Measurements from ENCODE around the gene CARMIL1.

The CARMIL1 gene

DNA sequence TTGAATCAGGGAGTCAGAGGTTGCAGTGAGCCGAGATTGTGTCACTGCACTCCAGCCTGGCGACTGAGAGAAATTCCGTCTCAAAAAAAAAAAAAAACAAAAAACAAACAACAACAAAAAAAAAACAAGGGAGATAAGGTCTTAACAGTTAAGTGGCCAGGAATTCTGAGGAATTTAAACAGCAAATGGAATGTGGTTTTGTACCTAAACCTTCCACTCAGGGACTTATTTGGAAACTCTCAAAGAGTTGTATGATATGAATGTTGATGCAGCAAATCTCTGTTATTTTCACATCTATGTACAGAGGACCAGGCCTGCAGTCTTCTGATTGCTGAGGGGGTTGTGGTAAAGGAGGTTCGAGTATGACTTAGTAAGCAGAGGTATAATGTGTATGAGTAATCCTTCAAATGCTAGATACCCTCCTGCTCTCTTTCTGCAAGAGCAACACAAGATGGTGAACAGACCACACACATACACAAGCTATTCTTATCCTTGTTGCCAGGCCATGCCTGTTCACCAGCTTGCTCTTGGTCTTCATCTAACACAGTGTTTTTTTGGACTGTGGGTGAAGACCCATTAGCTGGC lies 197.9 kb downstream of the CARMIL1 start:
- DNase-seq (ENCODE audit: low read depth) = no peak

DNA sequence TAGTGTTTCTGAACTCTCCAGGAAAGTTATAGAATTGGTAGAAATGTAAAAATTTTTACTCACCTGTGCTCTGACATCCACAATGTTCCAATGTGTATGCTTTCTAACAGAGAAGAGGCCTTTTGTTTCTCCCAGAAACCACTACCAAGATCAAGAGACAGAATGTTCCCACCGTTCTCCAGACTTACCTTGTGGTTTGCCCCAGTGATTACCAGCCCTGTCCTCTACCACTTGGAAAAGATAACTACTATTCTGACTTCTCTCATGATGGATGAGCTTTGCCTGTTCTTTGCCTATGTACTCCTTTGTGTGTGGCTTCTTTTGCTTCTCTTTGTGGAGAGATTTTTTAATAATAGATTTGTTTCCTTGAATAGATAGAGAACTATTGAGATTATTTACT lies 199.8 kb downstream of the CARMIL1 start:
- no peak for DNase-seq (ENCODE audit: low read depth)

DNA sequence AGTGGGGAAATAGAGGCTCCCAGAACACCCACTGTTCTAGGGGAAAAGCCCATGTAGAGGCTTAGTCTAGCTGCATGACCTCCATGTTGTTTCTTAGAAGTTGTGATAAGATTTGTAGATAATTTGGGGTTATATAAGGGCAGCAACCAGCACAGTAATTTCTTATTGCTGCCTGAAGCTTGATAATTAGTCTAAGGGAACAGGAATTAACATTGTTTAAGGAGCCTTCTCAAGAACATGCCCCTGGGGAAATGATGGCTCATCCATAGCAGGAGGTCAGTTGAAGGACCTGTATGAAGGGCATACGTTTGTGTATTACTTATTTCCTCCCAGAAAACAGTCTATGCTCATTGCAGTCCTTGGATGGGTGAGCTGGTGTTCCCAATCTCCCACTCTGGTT lies 202.1 kb downstream of the CARMIL1 start:
- no peak for DNase-seq (ENCODE audit: low read depth)

DNA sequence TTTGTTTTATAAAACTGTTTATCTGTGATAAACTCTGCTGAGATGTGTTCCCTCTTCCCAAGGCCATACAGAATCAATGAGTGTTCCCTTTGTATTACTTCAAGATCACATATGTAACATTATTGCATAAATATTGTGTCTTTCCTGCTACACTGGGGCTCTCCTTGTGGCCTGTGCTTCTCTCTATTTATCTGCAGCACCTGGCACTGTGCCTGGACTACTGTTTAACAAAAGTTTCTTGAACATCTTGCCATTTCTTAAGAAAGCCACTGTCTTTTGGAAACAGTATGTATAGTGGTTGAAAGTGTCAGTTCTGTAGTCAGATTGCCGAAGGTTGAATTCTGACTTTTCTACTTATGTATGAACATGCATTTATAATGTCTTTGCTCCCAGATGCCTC lies 203.8 kb downstream of the CARMIL1 start:
- DNase-seq (ENCODE audit: low read depth) = no peak

DNA sequence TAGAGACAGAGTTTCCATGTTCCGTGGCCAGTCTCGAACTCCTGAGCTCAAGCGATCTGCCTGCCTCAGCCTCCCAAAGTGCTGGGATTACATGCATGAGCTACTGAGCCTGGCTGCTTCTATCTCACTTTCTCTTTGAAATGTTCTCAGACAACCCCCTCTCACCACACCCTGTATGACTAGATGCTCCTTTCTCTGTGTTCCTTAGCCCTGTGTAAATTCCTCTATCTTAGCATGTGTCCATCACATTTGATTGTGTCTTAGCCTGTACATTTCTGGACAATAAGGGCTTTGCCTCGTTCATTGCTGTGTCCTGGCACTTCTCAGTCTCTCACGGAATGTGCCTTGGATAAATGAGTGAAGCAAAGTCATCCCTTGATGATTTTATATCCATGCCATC lies 204.8 kb downstream of the CARMIL1 start:
- no peak for DNase-seq (ENCODE audit: low read depth)

DNA sequence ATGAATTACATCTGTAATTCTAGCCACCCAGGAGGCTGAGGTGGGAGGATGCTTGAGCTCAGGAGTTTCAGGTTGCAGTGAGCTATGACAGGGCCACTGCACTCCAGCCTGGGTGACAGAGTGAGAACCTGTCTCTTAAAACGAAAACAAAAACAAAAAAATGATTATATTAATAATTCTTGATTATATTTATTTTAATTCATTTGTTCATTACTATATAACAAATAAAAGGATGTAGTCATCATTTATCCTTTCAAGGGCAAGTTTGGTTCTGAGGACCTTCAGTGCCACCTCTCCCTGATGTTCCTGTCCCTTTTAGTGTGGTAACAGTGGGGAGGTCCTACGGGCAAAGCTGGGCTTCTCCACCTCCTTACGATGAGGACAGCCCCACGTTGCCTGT lies 205.7 kb downstream of the CARMIL1 start:
- no peak for DNase-seq (ENCODE audit: low read depth)

DNA sequence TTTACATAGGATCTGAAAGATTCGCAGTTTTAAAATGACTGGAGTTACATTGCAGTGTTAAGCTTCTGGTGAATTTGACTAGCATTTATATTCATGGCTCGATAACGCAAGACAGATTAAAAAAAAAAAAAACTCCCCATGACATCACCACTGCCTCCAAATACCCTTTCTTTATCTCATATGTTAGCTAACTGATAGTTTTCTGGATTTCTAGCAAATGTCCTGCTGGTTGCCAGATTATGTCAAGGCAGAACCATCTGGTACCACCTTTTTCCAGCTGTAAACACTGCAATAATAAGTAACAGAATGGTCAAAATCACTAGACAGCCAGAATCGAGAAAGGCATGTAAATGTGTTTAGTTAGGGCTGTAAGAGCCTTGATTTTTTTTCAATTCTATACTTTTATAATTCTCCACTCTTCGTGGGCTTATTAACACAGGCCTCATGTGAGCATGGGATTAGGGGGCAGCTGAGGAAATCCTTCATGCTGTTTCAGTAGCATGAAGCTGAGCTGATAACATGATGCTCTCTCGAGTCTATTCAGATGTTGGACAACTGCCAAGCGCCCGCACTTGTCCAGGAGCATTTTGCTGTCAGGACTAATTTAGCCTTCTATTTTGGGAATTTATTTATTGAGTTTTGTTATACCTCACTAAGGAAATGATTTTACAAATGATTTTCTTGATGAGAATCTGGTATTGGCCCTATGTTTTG lies 206.8 kb downstream of the CARMIL1 start:
- no peak for DNase-seq (ENCODE audit: low read depth)

DNA sequence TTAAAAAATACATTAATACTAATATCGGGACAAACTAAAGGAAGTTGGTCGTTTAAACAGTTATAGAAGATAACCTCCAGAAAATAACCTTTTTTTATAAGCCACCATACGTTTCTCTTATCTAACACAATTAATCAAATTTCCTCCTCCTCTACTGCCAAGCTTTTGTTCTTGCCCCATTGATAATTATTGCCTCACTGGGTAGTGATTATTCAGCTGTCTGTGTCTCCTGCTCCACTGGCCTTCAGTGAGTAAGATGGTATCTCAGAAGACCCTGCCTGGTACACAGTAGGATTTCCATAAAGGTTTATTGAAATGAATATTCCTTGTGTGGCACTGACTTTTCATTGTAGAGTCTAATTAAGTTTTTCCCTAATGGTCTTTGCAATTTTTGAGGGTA lies 207.4 kb downstream of the CARMIL1 start:
- no peak for DNase-seq (ENCODE audit: low read depth)

DNA sequence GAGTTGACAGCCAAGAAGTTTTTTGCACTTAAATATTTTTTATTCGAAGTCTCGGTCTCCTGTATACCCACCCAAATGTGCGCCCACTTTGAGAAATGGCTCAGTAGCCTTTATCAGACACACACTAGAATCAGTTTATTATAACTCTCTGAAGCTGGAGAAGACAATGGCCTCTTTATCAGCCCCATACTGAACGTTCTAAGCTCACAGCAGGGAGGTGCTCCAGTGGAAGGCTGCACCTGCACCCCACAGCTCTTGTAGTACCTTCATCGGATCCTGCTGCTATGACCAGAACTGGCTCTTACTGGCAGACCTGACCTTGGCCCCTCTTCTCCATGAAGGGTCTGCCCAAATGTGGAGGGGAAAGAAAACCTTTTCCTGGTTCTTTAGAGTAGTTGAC lies 207.8 kb downstream of the CARMIL1 start:
- no peak for DNase-seq (ENCODE audit: low read depth)

DNA sequence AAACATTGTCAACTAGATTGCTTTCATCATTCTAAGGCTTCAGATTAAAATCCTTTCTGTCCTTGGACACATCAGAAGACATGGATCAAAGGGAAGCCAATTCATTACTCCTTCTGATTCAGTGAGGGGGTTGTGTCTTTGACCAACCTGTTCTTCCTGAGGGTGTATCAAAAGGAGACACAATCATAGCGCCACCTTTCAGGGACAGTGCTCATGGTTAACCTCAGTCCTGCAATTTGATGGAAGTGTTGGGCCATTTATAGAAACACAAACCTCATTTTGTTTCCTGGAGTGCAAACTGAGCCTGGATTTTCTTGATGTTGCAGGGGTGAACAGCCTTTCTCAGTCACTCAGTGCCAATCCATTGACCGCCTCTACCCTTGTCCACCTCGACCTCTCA lies 209.0 kb downstream of the CARMIL1 start:
- no peak for DNase-seq (ENCODE audit: low read depth)

DNA sequence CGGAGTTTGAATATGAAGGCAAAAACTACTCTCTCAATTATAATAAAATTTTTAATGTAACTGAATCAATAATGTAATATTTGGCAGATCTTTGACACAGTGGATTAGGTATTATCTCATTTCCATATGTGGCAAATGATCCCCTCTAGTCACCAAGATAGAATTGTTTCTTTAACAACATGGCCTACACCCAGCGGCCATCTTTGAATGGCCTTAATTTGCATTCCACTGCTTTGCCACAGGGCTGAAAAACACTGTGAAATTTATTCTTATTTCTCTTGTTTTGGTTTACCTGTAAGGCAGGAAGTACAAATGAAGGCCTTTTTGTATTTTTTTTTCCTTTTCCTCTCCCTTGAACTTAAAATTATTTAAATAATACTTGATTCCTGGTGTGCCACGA lies 210.2 kb downstream of the CARMIL1 start:
- DNase-seq (ENCODE audit: low read depth) = no peak

DNA sequence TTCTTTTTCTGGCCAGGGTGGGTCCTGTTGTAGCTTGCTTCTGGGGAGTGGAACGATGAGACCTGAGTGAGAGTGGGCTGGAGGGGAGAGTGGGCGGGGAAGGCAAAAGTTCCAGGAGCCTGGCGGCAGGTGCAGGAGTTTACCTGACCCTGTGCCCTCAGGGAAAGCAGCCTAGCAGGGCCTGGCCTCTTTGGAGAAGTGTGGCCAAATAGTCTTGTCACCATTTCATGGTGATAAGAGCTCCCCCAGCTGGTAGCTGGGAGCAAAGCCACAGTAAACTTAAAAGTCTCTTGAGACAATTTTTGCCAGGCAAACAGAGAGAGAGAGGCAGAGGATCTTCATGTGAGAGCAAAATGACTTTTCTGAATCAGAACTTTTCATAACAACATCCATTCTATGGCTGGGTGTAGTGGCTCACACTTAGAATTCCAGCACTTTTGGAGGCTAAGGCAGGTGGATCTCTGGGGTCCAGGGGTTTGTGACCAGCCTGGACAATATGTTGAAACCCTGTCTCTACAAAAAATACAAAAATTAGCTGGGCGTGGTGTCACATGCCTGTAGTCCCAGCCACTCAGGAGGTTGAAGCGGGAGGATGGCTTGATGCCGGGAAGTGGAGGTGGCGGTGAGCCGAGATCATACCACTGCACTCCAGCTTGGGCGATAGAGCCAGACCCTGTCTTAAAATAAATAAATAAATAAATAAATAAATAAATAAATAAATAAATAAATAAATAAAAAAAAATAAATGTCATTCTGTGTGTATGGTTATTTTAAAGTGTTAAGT lies 211.0 kb downstream of the CARMIL1 start:
- peak; percentile 53 for DNase-seq (ENCODE audit: low read depth)

DNA sequence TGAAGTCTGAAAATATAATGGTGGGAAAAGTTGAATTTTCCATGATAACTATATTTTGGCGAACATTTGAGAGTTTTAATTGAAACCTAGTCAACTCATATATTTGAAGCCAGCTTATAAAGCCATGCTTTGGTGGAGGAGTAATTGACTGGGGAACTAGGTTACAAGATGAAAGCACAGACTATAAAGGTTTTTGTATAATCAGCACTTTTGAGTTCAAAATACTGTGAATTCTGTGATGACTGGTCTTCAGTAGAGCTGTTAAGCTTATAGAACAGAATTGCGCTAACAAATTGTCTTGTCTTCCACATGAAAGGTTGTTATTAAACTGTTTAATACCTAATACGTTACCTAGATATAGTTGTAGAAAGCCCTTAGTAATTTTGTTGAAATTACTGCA lies 213.8 kb downstream of the CARMIL1 start:
- no peak for DNase-seq (ENCODE audit: low read depth)

DNA sequence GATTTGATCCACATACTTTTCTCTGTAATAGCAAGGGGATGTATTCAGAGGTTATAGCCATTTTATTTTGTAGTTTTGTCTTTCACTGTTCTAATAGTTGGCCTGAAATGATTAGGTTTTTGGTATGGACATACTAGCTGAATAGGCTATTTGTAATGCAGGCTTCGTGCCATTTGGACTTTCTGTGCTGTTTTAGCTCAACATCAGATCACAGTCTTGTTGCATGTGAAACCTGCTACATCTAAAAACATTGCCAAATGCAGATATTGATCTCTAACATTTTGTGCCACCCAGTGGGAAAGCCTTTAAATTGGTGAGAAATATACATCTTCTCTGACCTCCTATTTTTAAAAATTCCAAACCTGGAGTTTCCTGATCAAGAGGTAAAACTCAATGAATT lies 215.3 kb downstream of the CARMIL1 start:
- no peak for DNase-seq (ENCODE audit: low read depth)

DNA sequence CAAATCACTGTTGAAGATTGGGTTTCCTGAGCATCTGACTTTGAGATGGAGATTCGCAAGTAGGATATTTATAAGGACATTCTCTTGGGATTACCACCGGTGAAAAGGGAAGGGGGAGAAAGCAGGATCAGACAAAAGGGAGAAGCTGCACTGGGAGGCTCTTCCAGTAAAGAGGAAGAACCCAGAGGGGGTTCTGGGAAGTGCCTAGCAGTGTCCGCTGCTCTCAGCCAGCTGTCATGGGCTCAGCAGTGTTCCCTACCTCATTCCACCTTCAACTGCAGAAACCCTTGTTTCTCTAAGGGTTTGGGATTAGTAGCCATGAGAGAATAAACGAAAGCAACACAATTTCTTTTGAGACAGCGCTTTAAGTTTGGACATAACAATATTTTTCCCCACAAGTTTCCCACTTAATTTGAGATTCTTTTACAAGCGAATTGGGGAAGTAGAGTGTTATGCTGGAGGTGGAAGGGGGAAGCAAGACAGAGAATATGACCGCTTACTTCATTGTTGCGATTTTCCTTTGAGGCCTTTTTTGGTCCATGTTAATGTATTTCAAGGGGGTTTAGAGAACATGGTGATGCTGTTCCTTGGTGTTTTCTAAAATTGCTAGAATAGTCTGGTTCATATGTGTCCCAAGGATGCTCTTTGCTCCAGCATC lies 218.3 kb downstream of the CARMIL1 start:
- no peak for DNase-seq (ENCODE audit: low read depth)

DNA sequence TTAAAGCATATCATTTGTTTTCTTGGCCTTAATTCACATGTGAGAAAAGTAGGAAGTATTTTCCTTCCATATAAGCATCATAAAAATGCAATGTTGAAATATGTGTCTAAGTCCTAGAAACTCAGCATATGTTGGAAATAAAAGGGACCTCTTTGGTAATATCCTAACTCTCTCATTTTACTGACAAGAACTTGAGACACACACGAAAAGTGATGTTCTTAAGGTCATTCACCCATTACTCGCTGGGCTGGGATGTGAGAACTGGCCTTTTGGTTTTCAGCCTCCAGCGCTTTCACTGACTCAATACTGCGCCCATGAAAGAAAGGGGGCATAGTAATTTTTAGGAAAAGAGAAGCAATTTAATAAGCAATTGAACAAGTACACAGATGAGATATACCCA lies 219.3 kb downstream of the CARMIL1 start:
- DNase-seq (ENCODE audit: low read depth) = no peak

DNA sequence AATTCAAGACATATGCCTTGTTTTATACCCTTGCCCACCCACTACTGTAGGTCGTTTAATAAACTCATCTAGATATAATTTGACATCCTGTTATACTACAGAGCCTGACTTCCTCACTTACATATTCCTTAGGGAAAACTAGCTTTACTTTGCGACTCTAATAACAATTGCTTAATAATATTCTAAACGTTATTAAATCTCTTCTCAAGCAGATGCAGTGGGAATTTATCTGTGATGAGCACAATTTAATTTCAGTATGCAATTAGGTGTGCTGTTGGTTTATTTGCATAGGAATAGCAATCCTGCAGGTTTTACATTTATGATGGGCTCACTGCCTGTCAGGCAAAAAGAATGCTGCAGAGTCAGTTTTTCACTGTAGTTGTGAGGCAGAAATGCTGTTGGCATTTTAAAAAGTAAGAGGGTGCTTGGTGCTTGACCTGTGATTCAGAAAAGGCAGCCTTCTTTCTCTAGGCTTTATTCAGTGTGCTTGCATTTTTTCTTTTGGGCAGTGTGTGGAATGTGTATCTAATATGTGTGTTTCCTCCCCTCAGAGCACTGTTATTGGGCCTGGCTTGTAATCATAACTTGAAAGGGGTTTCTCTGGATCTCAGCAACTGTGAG lies 220.6 kb downstream of the CARMIL1 start:
- no peak for DNase-seq (ENCODE audit: low read depth)

DNA sequence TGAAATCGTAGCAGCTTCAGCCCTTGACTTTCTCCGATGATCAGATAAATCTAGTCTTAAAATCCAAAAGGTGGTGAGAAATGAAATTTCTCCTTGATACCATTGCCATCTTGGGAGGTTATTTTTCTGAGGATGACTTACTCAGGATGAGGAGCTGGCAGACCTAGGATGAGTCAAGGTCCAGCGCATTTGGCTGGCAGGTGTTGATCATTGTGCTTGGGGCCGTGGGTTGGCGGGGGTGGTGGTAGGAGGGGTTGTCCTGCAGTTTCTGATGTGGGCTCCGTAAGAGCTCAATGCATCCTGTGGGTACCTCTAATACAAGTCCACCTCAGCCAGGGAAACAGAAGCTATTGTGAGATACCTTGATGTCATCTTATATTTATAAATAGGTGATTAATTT lies 224.5 kb downstream of the CARMIL1 start:
- no peak for DNase-seq (ENCODE audit: low read depth)

DNA sequence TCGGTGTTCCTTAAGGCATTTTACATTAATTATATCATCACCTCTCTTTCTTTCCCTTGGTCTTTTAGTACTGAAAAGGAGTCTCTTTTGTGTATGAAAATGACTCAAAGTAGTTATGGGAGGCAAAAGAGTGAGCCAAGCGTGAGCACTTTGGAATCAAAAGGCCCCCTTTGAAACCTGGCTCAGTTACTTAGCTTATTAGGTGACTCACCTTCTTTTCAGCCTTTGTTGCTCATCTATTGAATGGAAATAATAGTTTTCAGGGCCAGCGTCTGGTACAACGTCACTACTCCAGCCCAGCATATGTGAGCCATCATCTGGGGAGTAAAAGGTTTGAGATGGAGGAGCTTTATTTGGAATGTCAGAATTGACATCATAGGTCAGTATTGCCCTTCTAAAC lies 225.5 kb downstream of the CARMIL1 start:
- no peak for DNase-seq (ENCODE audit: low read depth)

DNA sequence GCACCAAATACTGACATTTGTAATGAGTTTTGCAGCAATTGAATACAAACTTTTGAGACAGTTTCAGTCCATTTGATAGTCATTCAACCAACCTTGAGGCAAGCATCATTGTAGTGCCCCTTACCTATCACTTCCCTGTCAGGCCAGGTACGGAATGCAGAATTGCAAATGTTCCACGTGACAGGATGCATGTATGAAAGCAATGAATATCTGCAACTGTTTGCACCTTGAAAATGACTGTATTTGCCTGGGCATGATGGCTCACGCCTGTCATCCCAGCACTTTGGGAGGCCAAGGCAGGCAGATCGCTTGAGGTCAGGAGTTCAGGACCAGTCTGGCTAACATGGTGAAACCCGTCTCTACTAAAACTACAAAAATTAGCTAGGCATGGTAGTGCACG lies 226.8 kb downstream of the CARMIL1 start:
- DNase-seq (ENCODE audit: low read depth) = no peak

DNA sequence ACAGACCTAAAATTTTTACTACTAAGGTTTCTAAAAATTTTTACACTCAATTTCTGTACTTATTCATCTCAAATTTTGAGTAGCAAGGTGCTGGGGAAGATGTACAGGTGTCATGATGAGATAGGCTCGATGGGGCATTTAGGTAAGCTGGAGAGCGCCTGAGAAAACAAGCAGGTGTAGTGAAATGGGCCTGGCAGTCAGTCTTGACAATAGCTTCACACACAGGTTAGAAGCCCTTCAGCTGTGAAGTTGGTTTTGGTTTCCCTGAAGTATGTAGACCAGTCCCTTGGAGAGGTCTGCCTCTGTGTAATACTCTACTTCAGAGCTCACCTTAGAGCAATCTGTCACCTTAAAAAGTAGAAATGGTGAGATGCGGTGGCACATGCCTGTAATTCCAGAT lies 228.9 kb downstream of the CARMIL1 start:
- no peak for DNase-seq (ENCODE audit: low read depth)

DNA sequence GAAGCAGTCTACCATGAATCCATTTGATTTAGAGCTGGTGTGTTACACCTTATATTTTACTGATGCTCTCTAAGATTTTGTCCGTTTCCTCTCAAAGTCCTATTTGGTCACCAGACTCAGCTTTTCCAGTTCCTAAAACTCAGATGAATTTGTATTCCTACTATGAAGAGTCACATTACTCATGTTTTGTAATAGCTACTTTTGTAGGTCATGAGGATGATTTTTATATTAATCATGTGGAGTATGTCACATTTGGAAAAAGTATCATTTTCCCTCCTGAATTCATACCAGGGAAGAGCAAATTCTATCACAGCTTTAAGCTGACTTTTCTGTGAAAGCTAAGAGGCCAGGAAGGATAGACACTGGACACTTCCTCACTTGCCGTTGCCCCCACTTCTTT lies 232.2 kb downstream of the CARMIL1 start:
- DNase-seq (ENCODE audit: low read depth) = no peak

DNA sequence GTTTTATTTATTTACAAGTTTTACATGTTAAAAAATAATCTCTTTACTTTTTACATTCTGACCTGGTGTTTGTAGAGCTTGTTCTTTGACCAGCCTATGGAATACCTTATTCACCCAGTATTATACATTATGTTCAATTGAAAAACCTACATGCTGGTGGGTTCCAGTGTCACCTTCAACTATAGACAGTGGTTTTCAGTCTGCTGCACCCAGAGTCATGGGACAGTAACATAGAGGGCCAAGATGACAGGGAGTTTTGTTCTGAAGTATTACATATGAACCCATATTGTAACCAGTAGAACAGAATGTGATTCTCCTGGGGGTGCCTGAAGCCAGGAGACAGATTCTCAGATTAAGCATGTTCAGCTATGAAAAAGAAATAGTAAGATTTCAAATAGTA lies 233.4 kb downstream of the CARMIL1 start:
- no peak for DNase-seq (ENCODE audit: low read depth)
